Activated T-helper 17 cell treated with anti-CD3 and anti-CD28 coated beads, Interleukin-2, amount 50 U/mL, for 72 hours (primary cell): Measurements from ENCODE around the gene CDKL4. TPM values are rescaled to one million over a fixed set of nuclear protein-coding genes. Genes with fewer than 3 reads are reported as not detected.
"Not testable (repeated sequence)": the region's sequence is repeated elsewhere in the genome, so short reads cannot be mapped to it uniquely, and the experiment has no call there.

Experiments
- ATAC-seq: fragments of 150-1000 bp; cut with Tn5 transposase; replicated peaks from 2 replicates; pipeline ENCODE4 v1.10.0; 2021; ENCODE audit warnings: mild to moderate bottlenecking, moderate library complexity
- H3K27ac Mint-ChIP-seq: one replicate; pipeline ENCODE4 v1.8.0; 2022; ENCODE audit warnings: mixed read lengths
- H3K27me3 Mint-ChIP-seq: one replicate; pipeline ENCODE4 v1.8.0; 2022; ENCODE audit warnings: mixed read lengths
- H3K36me3 Mint-ChIP-seq: one replicate; pipeline ENCODE4 v1.8.0; 2022; ENCODE audit warnings: low read depth, mild to moderate bottlenecking, mixed read lengths
- H3K4me1 Mint-ChIP-seq: one replicate; pipeline ENCODE4 v1.8.0; 2022; ENCODE audit warnings: mixed read lengths
- H3K4me3 Mint-ChIP-seq: one replicate; pipeline ENCODE4 v1.8.0; 2022; ENCODE audit warnings: mild to moderate bottlenecking, mixed read lengths
- H3K9me3 Mint-ChIP-seq: one replicate; pipeline ENCODE4 v1.8.0; 2022; ENCODE audit warnings: mixed read lengths
- total RNA-seq, 2 donors: library from RNA; stranded (reverse); gene quantifications; one replicate each; pipeline ENCODE4 v1.2.3, GENCODE V29; 2022

CDKL4 gene
- total RNA-seq, 2 donors from 2014 or later = 0.35 to 0.50 TPM

DNA sequence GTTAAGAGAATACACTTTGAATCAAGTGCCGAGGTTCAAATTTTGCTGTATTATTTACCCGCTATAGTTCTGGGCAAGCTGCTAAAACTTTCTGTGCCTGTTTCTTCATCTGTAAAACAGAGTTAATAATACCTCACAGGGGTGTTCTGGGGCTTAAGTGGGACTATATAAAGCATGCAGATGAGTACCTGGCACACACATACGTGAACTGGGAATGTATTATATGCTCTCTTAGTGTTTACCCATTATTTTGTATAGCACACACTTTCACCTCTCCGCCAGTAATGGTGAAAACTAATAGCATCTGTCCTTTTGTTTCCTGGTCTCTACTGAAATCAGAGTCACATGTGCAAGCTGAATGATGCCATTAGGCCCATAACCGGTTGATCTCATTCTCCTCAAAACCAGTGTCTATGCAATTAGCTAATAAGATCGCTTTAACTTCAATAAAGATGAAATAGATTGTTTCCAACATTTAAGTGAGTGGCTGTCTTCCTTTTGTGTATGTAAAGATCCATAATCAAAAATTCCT, 3.8 kb upstream of the CDKL4 start:
- no peak for ATAC-seq
- Mint-ChIP-seq H3K27ac (no peak overlapping the region), H3K4me1 (peaks cover 15% of the 10 kb centered on the region), H3K4me3 (no peak overlapping the region), H3K9me3 (no peaks in the 10 kb centered on the region), H3K27me3 (no peaks in the 10 kb centered on the region), H3K36me3 (peaks cover 25% of the 10 kb centered on the region)

DNA sequence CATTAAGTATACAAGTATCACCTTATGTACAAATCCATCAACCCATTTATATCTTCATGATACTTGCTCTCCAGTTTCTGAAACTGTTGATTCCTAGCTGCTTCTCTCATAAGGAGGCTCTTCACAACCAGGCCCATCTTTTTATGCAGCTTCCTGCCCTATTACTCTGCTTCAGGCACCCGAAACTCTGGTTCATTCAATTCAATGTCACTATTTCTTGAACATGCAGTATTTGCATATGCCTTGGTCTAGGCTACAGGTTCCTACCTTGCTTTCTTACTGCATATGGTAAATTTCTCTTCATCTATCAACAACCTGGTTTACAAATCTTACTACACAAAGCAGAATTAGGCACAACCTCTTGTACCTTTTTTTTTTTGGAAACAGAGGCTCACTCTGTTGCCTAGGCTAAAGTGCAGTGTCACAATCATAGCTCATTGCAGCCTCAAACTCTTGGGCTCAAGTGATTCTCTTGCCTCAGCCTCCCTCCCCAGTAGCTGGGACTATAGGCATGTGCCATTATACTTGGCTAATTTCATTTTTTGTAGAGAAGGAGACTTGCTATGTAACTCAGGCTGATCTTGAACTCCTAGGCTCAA, 2.7 kb upstream of the CDKL4 start:
- H3K27me3 Mint-ChIP-seq = no peaks in the 10 kb centered on the region
- H3K4me1 Mint-ChIP-seq = peaks cover 15% of the 10 kb centered on the region
- H3K36me3 Mint-ChIP-seq = peaks cover 14% of the 10 kb centered on the region
- no peak for ATAC-seq
- no peak overlapping the region for H3K4me3 Mint-ChIP-seq
- no peaks in the 10 kb centered on the region for H3K9me3 Mint-ChIP-seq
- no peak overlapping the region for H3K27ac Mint-ChIP-seq

DNA sequence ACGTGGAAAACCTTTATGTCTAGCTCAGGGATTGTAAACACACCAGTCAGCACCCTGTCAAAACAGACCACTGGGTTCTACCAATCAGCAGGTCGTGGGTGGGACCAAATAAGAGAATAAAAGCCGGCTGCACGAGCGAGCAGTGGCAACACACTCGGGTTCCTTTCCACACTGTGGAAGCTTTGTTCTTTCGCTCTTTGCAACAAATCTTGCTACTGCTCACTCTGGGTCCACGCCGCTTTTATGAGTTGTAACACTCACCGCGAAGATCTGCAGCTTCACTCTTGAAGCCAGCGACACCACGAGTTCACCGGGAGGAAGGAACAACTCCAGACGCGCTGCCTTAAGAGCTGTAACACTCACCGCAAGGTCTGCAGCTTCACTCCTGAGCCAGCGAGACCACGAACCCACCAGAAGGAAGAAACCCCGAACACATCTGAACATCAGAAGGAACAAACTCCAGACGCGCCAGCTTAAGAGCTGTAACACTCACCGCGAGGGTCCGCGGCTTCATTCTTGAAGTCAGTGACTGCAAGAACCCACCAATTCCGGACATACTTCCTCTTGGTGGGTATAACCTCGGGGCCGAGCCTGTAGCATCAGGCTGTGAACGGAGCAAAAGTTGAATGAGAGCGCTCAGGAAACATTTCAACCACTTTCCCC, 1.3 kb upstream of the CDKL4 start:
- H3K4me1 Mint-ChIP-seq = peaks cover 11% of the 10 kb centered on the region
- ATAC-seq = not testable (repeated sequence)
- peak overlapping the region; percentile 53 for H3K27ac Mint-ChIP-seq

DNA sequence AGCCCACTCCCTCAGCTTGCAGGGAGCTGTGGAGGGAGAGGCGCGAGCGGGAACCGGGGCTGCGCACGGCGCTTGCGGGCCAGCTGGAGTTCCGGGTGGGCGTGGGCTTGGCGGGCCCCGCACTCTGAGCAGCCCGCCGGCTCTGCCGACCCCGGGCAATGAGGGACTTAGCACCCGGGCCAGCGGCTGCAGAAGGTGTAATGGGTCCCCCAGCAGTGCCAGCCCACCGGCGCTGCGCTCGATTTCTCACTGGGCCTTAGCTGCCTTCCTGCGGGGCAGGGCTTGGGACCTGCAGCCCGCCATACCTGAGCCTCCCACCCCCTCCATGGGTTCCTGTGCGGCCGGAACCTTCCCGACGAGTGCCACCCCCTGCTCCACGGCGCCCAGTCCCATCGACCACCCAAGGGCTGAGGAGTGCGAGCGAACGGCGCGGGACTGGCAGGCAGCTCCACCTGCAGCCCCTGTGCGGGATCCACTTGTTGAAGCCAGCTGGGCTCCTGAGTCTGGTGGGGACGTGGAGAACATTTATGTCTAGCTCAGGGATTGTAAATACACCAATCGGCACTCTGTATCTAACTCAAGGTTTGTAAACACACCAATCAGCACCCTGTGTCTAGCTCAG, 582 bp upstream of the CDKL4 start:
- H3K36me3 Mint-ChIP-seq = not testable (repeated sequence)

More for the DNA sequence above, 1.3 kb upstream of the CDKL4 start:
- not testable (repeated sequence) for H3K27me3 Mint-ChIP-seq, H3K9me3 Mint-ChIP-seq, H3K36me3 Mint-ChIP-seq
- H3K4me3 Mint-ChIP-seq = peak overlapping the region; percentile 83

DNA sequence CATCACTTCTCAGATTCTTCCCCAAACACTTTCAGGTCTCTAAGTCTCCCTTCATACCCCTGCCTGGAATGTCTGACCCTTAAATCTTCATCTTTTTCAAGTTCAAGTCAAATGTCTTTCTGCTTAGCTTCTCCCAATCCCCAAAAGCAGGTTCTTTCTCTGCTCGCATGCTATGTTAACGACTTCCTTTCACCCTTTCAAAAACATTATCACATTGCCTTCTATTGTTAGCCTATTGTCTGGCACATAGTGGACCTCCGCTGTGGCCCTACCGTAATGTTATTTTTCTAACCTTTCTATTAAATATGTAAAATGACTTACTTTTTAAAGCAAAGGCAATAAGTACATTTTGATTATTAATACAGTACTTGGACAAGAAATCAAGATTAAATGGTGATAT, 2.2 kb downstream of the CDKL4 start:
- Mint-ChIP-seq H3K27me3 (no peaks in the 10 kb centered on the region), H3K27ac (no peak overlapping the region), H3K4me1 (peaks cover 11% of the 10 kb centered on the region), H3K4me3 (no peak overlapping the region), H3K9me3 (no peaks in the 10 kb centered on the region), H3K36me3 (no peaks in the 10 kb centered on the region)
- no peak for ATAC-seq

More for the DNA sequence above, 582 bp upstream of the CDKL4 start:
- Mint-ChIP-seq H3K4me3 (peak overlapping the region; percentile 83), H3K27ac (peak overlapping the region; percentile 53), H3K4me1 (peaks cover 11% of the 10 kb centered on the region)
- H3K27me3 Mint-ChIP-seq, ATAC-seq, H3K9me3 Mint-ChIP-seq: not testable (repeated sequence)

DNA sequence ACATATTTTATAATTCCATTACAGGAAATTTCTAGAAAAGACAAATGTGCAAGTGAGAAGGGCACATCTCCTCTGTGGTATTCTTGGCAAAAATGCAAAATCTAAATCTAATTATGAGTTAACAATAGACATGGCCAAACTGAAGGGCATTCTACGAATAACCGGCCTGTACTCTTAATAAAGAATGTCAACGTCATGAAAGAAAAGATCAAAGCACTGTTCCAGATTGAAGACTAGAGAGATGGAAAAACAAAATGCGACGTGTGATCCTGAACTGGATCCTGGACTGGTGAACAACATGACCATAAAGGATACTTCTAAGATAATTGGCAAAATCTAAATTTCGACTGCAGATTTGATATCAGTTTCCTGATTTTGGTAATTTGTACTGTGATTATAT, 3.0 kb downstream of the CDKL4 start:
- H3K36me3 Mint-ChIP-seq = no peaks in the 10 kb centered on the region
- H3K27ac Mint-ChIP-seq = no peak overlapping the region
- no peak for ATAC-seq
- peaks cover under 1% of the 10 kb centered on the region for H3K9me3 Mint-ChIP-seq
- H3K4me3 Mint-ChIP-seq = no peak overlapping the region
- H3K27me3 Mint-ChIP-seq = no peaks in the 10 kb centered on the region
- H3K4me1 Mint-ChIP-seq = peaks cover 11% of the 10 kb centered on the region

DNA sequence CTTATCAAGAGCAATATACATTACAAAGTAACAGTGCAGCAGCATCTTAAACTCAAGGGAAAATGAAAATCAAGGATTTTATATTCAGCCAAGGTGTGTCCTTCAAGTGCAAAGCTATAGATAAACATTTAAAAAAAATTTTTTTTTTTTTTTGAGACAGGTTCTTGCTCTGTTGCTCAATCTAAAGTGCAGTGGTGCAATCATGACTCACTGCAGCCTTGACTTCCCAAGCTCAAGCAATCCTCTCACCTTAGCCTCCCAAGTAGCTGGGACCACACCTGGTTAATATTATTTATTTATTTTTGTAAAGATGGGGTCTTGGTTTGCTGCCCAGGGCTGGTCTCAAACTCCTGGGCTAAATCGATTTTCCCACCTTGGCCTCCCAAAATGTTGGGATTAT, 9.0 kb downstream of the CDKL4 start:
- no peak for ATAC-seq
- Mint-ChIP-seq H3K9me3 (peaks cover 4% of the 10 kb centered on the region), H3K27me3 (no peaks in the 10 kb centered on the region), H3K4me1 (no peaks in the 10 kb centered on the region), H3K4me3 (no peak overlapping the region), H3K27ac (no peak overlapping the region), H3K36me3 (no peaks in the 10 kb centered on the region)

DNA sequence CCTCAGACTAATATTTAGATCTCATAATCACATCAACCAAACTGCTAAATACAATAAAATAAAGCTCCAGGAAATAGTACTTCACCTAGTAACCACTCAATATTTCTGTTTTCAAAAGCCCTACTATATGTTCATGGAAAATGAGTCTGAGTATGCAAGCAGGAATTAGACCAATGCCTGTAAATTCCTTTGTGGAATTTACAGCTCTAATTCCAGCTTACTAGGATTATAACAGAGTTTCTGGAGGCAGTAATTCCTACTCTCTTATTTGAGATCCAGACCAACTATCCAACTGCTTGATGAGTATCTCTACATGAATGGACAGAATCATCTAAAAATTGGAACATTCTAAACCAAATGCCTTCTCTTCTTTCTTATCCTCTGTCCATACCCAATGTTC, 11.6 kb downstream of the CDKL4 start:
- peaks cover 4% of the 10 kb centered on the region for H3K9me3 Mint-ChIP-seq
- H3K27ac Mint-ChIP-seq = no peak overlapping the region
- H3K4me1 Mint-ChIP-seq = peaks cover 13% of the 10 kb centered on the region
- H3K27me3 Mint-ChIP-seq = no peaks in the 10 kb centered on the region
- no peak for ATAC-seq
- H3K4me3 Mint-ChIP-seq = no peak overlapping the region
- no peaks in the 10 kb centered on the region for H3K36me3 Mint-ChIP-seq

DNA sequence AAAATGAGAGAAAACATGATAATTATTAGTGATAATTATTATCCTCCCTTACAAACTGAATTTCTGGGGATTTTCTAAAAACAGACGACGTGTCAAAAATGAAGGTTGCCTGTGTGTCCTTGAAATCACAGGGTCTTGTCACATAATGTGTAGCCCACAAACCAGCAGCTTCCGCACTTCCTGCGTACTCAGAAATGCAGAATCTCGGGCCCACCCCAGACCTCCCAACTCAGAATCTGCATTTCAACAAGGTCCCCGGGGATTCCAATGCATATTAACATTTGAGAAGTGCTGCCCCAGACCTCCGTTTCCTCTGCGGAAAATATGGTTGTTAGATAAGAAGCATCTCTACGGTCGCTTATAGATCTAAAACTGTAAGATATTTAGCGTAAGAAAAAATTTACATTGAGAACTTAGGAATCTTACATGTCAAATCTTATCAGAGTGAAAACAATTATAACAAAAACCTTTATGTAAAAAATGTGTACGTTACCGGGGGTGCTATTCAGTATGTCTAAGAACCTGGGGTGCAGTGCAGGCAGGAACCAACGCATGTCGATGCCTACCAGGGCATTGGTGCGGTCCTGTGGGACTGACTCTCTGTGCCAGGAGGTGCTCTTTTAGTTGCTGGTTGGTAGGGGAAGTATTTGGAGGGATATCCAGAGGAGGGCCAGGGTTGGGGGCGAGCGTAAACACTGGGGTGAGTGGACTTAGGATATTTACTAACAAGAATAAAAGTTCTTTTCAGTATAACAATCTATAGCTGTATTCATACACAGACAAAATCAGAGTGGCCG, 15.2 kb downstream of the CDKL4 start:
- Mint-ChIP-seq H3K27ac (peak overlapping the region; percentile 75), H3K27me3 (no peaks in the 10 kb centered on the region), H3K4me3 (peak overlapping the region; percentile 64), H3K4me1 (peaks cover 25% of the 10 kb centered on the region), H3K9me3 (no peaks in the 10 kb centered on the region), H3K36me3 (no peaks in the 10 kb centered on the region)
- peak; percentile 37 for ATAC-seq

DNA sequence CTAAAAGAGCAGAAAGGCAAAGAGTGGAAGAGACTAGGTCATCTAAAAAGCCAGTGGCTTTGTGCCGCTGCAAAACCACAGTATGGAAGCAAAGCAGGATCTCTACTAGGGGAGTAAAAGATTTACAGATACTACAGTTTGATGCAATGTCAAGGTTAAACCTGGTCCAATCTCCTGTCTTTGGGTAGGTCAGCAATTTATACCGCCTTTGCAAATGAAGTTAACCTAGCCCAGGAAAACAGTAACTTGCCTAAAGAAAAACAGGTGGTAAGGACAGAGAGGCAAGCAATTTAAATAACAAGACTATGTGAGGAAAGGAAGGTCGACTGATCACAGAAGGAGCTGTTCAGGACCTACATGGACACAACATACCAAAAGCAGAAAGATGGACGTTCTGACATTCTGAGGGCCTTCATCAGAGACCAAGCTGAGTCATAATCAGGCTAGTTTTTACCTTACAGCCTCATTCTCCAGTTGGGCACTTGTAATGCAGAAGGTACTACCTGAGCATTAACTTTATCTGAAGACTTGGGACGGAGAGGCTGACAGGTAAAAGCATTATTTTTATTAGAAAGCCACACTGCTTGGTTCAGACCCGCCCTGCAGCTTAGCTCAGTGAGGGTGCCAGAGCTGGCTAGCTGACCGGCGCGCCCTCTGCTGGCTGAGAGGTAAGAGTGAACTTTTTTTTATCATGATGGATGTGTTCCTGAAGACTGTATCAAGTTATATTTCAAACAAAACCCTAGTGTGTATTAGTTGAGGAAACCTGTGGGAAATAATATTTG, 15.9 kb downstream of the CDKL4 start:
- H3K9me3 Mint-ChIP-seq = no peaks in the 10 kb centered on the region
- H3K36me3 Mint-ChIP-seq = no peaks in the 10 kb centered on the region
- peak; percentile 80 for ATAC-seq
- H3K27me3 Mint-ChIP-seq = no peaks in the 10 kb centered on the region
- H3K27ac Mint-ChIP-seq = peak overlapping the region; percentile 75
- H3K4me1 Mint-ChIP-seq = peaks cover 25% of the 10 kb centered on the region
- peak overlapping the region; percentile 64 for H3K4me3 Mint-ChIP-seq

DNA sequence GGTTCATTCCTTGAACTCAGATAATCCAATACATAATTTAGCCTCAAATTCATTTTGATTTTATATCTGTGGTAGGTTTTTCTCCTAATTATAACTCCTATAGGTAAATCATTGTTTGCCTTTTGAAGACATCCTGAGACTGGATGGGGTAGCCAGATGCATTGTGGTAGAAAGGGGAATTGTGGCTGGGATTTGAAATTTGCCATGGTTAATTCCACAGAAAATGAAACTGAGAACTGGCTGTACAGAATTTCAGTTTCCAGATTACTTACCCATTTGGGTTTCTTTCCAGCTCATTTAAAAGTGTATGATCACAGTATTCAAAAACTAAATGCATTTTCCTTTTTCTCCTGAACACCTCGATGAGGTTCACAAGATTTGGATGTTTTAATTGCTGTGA, 18.2 kb downstream of the CDKL4 start:
- peak overlapping the region; percentile 38 for H3K27ac Mint-ChIP-seq
- peaks cover 25% of the 10 kb centered on the region for H3K4me1 Mint-ChIP-seq
- no peaks in the 10 kb centered on the region for H3K36me3 Mint-ChIP-seq
- no peaks in the 10 kb centered on the region for H3K9me3 Mint-ChIP-seq
- peak overlapping the region; percentile 44 for H3K4me3 Mint-ChIP-seq
- peak; percentile 64 for ATAC-seq
- H3K27me3 Mint-ChIP-seq = no peaks in the 10 kb centered on the region

DNA sequence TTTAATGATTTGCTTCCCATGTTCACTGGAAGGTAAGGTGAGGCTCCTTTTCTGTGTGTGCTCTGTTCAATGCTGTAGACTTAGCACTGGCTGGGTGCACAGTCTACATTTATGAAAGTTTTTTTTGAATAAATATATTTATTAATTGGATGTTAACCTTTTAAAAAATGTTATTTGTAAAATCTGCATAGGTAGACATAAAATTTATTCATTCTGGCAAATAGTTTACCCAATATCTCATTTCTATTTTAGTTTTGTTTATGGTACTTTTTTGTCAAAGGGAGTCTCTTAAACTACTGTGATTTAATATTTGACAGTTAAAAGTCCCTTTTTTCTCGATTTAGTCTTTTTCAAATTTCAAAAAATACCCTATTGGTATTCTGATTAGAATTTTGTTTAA, 19.9 kb downstream of the CDKL4 start:
- no peak overlapping the region for H3K4me3 Mint-ChIP-seq
- H3K36me3 Mint-ChIP-seq = no peaks in the 10 kb centered on the region
- peaks cover 30% of the 10 kb centered on the region for H3K4me1 Mint-ChIP-seq
- H3K27me3 Mint-ChIP-seq = no peaks in the 10 kb centered on the region
- H3K27ac Mint-ChIP-seq = no peak overlapping the region
- H3K9me3 Mint-ChIP-seq = no peaks in the 10 kb centered on the region
- ATAC-seq = no peak

DNA sequence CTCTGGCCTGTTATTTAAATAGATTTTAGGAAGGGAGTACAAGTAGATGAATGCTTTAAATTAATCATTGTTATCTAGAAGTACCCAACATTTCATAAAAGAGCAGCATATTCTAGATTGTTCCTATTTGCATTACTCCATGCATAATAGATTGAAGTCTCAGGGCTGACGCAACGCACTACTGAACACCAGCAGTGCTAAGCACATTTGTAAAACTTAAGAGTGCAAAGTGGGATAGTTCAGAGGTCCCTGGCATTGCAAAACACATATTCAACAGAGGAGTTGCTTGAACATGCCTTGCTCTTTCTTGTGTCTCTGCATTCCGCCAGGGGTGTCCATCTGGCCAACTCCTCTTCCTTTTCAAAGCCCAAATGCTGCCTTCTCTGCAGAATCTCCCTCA, 22.3 kb downstream of the CDKL4 start:
- no peaks in the 10 kb centered on the region for H3K9me3 Mint-ChIP-seq
- H3K4me3 Mint-ChIP-seq = no peak overlapping the region
- ATAC-seq = no peak

DNA sequence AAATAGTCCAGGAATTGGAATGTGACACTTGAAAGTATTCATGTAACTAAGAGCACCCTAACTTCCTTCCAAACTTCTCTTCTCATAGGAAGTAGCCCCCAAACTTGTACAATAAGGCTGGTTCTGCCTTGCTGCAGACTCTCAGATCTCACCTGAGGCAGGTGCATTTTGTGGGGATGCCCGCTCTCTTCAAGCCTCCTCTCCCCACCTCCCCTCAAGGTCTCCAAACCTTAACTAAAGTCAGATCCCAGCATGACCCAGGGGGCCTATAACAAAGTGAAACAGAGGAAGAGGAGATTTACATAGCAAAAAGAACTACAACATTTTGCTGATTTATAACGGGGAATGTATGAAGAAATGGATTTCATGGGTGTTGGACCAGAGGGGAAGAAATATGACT, 23.6 kb downstream of the CDKL4 start:
- H3K27ac Mint-ChIP-seq = peak overlapping the region; percentile 7
- no peak for ATAC-seq
- peaks cover 36% of the 10 kb centered on the region for H3K4me1 Mint-ChIP-seq
- H3K36me3 Mint-ChIP-seq = no peaks in the 10 kb centered on the region
- no peaks in the 10 kb centered on the region for H3K9me3 Mint-ChIP-seq
- H3K4me3 Mint-ChIP-seq = peak overlapping the region; percentile 73
- no peaks in the 10 kb centered on the region for H3K27me3 Mint-ChIP-seq

More for the DNA sequence above, 22.3 kb downstream of the CDKL4 start:
- H3K27ac Mint-ChIP-seq = no peak overlapping the region
- peaks cover 28% of the 10 kb centered on the region for H3K4me1 Mint-ChIP-seq
- no peaks in the 10 kb centered on the region for H3K27me3 Mint-ChIP-seq
- no peaks in the 10 kb centered on the region for H3K36me3 Mint-ChIP-seq
